ENCODE results near the gene LYPD6B. TPM values are rescaled to one million over a fixed set of nuclear protein-coding genes. Genes with fewer than 3 reads are reported as not detected.

Gene LYPD6B
- total and polyA plus RNA-seq, 2 donors = 0.24 to 1.4 TPM

DNA sequence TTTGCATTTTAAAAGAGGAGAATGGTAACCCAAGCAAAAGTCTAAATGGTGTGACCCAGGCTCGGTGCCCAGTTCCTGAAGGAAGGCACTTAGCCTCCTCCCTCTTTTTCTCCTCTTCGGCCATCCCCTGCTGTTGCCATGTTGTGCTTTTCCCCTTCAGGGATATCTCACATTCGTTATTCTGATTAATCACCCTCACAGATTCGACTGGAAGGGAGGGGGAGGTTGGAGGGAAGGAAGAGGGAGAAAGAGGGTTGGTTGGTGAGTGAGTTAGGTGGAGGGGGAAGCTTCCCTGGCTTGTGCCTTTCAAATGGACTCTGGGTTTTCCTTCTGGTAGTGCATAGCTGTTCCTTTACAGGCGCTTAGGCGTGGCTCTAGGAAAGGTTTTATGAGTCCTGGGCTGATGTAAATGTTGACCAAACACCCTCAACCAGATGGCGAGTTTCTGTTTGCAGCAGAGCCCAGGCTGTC, 39.0 kb upstream of the LYPD6B start:
- 64% methylated on average over 7 of the region's 7 CpGs for WGBS
- peaks cover 0 to 4% of the 10 kb centered on the region in 2 donors for H3K27me3 ChIP-seq (ENCODE audit: control insufficient read depth in 2 of 2, insufficient read depth in 1 of 2, low read length in 1 of 2)

DNA sequence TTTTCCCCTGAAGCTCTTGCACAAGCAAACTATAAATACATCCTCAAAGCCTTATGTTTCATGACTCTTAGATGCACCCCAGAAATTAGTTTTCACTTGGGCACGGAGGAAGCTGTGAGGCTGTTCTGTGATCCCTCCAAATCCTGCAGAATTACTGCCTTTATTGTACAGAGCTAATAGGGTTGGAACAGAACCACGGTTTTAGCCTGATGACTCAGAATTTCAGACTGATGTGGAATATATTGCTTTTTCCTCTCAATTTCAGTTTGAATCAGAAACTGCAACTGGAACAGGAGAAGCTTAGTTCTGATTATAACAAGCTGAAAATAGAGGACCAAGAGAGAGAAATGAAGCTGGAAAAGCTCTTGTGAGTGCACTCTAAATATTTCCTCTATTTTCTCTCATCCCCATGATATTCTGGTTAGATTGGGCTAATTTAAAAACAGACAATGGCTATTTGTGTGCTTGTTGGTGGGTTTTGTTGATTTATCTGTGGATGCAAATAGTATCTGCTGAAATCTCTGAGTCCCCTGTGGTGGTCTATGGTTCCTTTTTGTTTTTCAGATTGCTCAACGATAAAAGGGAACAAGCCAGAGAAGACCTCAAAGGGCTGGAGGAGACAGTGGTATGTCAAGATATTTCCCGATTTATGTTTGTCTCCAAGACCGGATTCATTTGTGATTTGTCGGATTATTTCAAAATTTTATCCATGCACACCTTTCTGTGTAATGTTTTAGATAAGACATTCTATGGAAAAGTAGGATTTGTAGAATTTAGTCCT, 38.2 kb upstream of the LYPD6B start:
- H3K27ac ChIP-seq (ENCODE audit: low read depth in 1 of 2, low read length in 1 of 2) = no peak overlapping the region

More for the DNA sequence above, 39.0 kb upstream of the LYPD6B start:
- Histone ChIP-seq H3K9me3 (ENCODE audit: control insufficient read depth in 2 of 2, insufficient read depth in 1 of 2, low read length in 1 of 2) (no peaks in the 10 kb centered on the region), H3K27ac (ENCODE audit: low read depth in 1 of 2, low read length in 1 of 2) (no peak overlapping the region), H3K4me3 (ENCODE audit: low read length in 2 of 2) (no peak overlapping the region), H3K4me1 (ENCODE audit: control insufficient read depth in 2 of 2, insufficient read depth in 2 of 2, low read length in 2 of 2) (no peaks in the 10 kb centered on the region), H3K36me3 (ENCODE audit: control insufficient read depth in 2 of 2, insufficient read depth in 2 of 2, low read length in 1 of 2) (no peaks in the 10 kb centered on the region)
- DNase-seq (ENCODE audit: low read depth in 6 of 9, low spot score in 9 of 9) = no peak

DNA sequence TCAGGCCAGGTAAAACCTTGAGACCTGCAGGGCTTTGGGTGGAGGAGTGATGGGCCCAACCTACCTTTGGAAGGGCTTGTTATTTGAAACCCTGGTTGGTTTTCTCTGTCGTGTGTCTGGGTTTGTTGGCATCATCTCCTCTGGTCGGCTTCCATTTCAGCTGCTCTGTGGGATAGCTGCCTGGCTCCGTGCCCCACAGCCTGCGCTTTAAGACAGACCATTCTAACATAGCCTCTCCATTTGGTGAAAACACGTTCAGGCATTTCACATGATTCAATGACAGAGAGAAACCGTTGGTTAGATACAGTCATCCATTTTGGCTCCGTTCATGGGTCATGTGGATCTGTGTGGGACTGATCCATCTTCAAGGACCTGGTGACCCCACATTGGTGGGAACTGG, 37.0 kb upstream of the LYPD6B start:
- Histone ChIP-seq H3K4me1 (ENCODE audit: control insufficient read depth in 2 of 2, insufficient read depth in 2 of 2, low read length in 2 of 2) (no peaks in the 10 kb centered on the region), H3K36me3 (ENCODE audit: control insufficient read depth in 2 of 2, insufficient read depth in 2 of 2, low read length in 1 of 2) (no peaks in the 10 kb centered on the region), H3K27ac (ENCODE audit: low read depth in 1 of 2, low read length in 1 of 2) (no peak overlapping the region), H3K4me3 (ENCODE audit: low read length in 2 of 2) (no peak overlapping the region), H3K27me3 (ENCODE audit: control insufficient read depth in 2 of 2, insufficient read depth in 1 of 2, low read length in 1 of 2) (peaks cover 0 to 4% of the 10 kb centered on the region in 2 donors), H3K9me3 (ENCODE audit: control insufficient read depth in 2 of 2, insufficient read depth in 1 of 2, low read length in 1 of 2) (no peaks in the 10 kb centered on the region)
- WGBS = 91% methylated on average over 7 of the region's 7 CpGs
- DNase-seq (ENCODE audit: low read depth in 6 of 9, low spot score in 9 of 9) = no peak

More for the DNA sequence above, 38.2 kb upstream of the LYPD6B start:
- H3K27me3 ChIP-seq (ENCODE audit: control insufficient read depth in 2 of 2, insufficient read depth in 1 of 2, low read length in 1 of 2) = peaks cover 0 to 4% of the 10 kb centered on the region in 2 donors
- 70% methylated on average over 6 of the region's 6 CpGs for WGBS
- no peaks in the 10 kb centered on the region for H3K36me3 ChIP-seq (ENCODE audit: control insufficient read depth in 2 of 2, insufficient read depth in 2 of 2, low read length in 1 of 2)
- H3K4me1 ChIP-seq (ENCODE audit: control insufficient read depth in 2 of 2, insufficient read depth in 2 of 2, low read length in 2 of 2) = no peaks in the 10 kb centered on the region
- H3K4me3 ChIP-seq (ENCODE audit: low read length in 2 of 2) = no peak overlapping the region
- no peaks in the 10 kb centered on the region for H3K9me3 ChIP-seq (ENCODE audit: control insufficient read depth in 2 of 2, insufficient read depth in 1 of 2, low read length in 1 of 2)
- DNase-seq (ENCODE audit: low read depth in 6 of 9, low spot score in 9 of 9) = peak in 1 of 9 donors; percentile 5

DNA sequence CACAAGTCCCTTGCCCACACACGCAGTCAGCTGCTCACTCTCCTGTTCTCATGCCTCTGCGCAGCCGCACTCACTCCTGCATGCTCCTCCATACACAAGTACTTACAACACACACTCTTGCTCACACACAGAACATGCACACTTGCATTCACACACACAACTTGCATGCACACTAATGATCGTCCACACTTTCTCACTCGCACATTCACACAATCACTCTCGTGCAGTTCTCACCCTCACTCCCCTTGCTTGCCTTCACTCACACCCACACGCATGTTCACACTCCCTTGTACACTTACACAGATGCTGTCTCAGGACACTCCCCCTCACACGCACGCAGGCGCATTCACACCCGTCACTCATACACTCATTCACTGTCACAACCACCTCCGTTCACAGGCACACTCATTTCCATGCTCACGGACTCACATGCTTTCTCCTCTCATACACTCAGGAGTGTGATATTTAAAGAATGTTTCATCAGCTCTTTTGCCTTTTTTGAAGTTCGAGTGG, 36.1 kb upstream of the LYPD6B start:
- no peak overlapping the region for H3K27ac ChIP-seq (ENCODE audit: low read depth in 1 of 2, low read length in 1 of 2)
- no peak overlapping the region for H3K4me3 ChIP-seq (ENCODE audit: low read length in 2 of 2)
- no peaks in the 10 kb centered on the region for H3K9me3 ChIP-seq (ENCODE audit: control insufficient read depth in 2 of 2, insufficient read depth in 1 of 2, low read length in 1 of 2)
- H3K27me3 ChIP-seq (ENCODE audit: control insufficient read depth in 2 of 2, insufficient read depth in 1 of 2, low read length in 1 of 2) = peaks cover 0 to 4% of the 10 kb centered on the region in 2 donors
- DNase-seq (ENCODE audit: low read depth in 6 of 9, low spot score in 9 of 9) = no peak
- no peaks in the 10 kb centered on the region for H3K36me3 ChIP-seq (ENCODE audit: control insufficient read depth in 2 of 2, insufficient read depth in 2 of 2, low read length in 1 of 2)
- 97% methylated on average over 14 of the region's 14 CpGs for WGBS
- H3K4me1 ChIP-seq (ENCODE audit: control insufficient read depth in 2 of 2, insufficient read depth in 2 of 2, low read length in 2 of 2) = no peaks in the 10 kb centered on the region

DNA sequence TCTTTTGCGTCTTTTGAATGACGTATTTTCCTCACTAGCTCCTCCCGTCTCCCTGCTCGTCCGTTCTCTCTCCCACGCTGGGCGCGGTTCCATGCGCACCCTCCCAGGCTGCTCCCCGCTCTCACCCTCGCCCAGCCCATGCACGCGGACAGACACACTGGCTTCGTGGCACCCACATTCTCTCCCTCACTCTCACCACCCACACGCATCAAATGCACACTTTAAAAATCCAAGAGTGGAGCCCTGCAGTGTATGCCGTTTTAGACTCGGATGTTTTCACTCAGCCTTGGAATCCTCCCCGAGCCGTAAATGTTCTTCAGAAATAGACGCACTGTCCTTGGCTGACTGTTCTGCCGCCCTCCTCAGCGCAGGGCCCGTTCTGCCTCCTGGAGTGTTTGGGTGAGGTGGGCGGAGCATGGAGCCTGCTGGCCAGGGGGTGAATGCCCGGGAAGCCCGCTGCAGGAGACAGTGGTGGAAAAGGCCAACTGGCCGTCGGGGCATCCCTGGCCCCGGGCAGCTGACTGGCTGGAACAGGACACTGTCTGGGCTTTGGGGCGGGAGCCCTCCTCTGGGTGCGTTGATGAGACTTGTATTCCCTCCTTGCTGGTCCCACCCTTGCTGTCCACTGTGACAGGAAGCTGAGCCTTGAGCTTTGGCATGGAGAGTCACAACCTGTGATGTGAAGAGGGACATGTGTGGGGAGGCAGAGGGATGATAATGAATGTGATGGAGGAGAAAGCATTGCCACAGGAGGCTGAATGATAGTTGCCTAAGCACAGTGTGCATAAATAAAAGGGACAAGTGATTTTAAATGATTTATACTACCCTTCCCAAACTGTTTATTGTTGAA, 35.4 kb upstream of the LYPD6B start:
- H3K27me3 ChIP-seq (ENCODE audit: control insufficient read depth in 2 of 2, insufficient read depth in 1 of 2, low read length in 1 of 2) = peaks cover 0 to 4% of the 10 kb centered on the region in 2 donors
- H3K9me3 ChIP-seq (ENCODE audit: control insufficient read depth in 2 of 2, insufficient read depth in 1 of 2, low read length in 1 of 2) = no peaks in the 10 kb centered on the region
- DNase-seq (ENCODE audit: low read depth in 6 of 9, low spot score in 9 of 9) = no peak
- H3K27ac ChIP-seq (ENCODE audit: low read depth in 1 of 2, low read length in 1 of 2) = no peak overlapping the region
- no peak overlapping the region for H3K4me3 ChIP-seq (ENCODE audit: low read length in 2 of 2)
- WGBS = 97% methylated on average over 31 of the region's 31 CpGs
- no peaks in the 10 kb centered on the region for H3K4me1 ChIP-seq (ENCODE audit: control insufficient read depth in 2 of 2, insufficient read depth in 2 of 2, low read length in 2 of 2)
- no peaks in the 10 kb centered on the region for H3K36me3 ChIP-seq (ENCODE audit: control insufficient read depth in 2 of 2, insufficient read depth in 2 of 2, low read length in 1 of 2)

DNA sequence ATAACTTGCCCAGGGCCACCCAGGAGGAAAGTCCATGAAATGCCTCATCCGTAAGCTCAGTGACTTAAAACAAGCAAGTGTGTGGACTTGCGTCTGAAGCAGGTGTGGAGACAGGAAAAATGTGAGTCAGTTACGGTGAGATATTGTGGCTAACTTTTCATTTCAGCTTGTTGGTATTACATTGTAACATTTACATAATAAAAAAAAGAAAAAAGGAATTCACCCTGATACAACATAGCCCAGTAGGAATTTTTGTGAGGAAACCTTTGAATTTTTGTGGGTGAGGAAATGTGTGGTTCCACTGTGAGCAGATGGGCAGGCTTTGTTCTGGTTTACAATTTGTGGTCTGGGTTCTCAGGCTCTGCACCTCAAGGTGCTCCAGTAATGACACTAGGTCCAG, 33.7 kb upstream of the LYPD6B start:
- Histone ChIP-seq H3K27me3 (ENCODE audit: control insufficient read depth in 2 of 2, insufficient read depth in 1 of 2, low read length in 1 of 2) (no peaks in the 10 kb centered on the region), H3K4me3 (ENCODE audit: low read length in 2 of 2) (no peak overlapping the region), H3K9me3 (ENCODE audit: control insufficient read depth in 2 of 2, insufficient read depth in 1 of 2, low read length in 1 of 2) (no peaks in the 10 kb centered on the region), H3K27ac (ENCODE audit: low read depth in 1 of 2, low read length in 1 of 2) (no peak overlapping the region), H3K36me3 (ENCODE audit: control insufficient read depth in 2 of 2, insufficient read depth in 2 of 2, low read length in 1 of 2) (no peaks in the 10 kb centered on the region), H3K4me1 (ENCODE audit: control insufficient read depth in 2 of 2, insufficient read depth in 2 of 2, low read length in 2 of 2) (no peaks in the 10 kb centered on the region)
- 84% methylated on average over 3 of the region's 3 CpGs for WGBS
- DNase-seq (ENCODE audit: low read depth in 6 of 9, low spot score in 9 of 9) = no peak

DNA sequence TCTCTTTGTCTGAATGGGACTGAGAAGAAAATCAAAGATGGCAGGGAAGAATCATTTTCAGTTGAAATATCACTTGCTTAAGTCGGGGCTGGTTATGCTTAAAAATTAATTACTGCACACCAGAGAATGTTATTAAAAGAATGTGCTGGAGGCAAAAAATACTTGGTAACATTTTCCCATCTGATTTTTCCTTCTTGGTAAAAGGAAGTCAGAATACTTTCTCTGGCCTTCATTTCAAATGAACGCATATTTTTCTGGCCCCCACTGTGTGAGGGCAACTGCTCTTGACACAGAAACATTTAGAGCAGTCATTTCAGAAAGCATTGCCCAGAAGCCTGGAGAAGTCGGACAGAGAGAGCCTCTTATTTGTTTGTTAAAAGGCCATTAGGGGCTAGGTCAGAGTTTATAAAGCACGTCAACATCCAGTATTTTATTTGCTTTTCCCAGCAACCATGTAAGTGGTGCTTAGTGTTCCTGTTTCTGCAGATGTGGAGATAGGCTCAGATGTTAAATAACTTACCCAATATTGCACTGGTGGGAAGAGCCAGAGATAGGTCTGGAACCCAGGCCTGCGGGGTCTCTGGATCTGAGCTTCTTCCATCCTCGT, 32.9 kb upstream of the LYPD6B start:
- Histone ChIP-seq H3K27ac (ENCODE audit: low read depth in 1 of 2, low read length in 1 of 2) (no peak overlapping the region), H3K4me3 (ENCODE audit: low read length in 2 of 2) (no peak overlapping the region), H3K36me3 (ENCODE audit: control insufficient read depth in 2 of 2, insufficient read depth in 2 of 2, low read length in 1 of 2) (no peaks in the 10 kb centered on the region), H3K4me1 (ENCODE audit: control insufficient read depth in 2 of 2, insufficient read depth in 2 of 2, low read length in 2 of 2) (no peaks in the 10 kb centered on the region), H3K9me3 (ENCODE audit: control insufficient read depth in 2 of 2, insufficient read depth in 1 of 2, low read length in 1 of 2) (no peaks in the 10 kb centered on the region), H3K27me3 (ENCODE audit: control insufficient read depth in 2 of 2, insufficient read depth in 1 of 2, low read length in 1 of 2) (no peaks in the 10 kb centered on the region)
- no peak for DNase-seq (ENCODE audit: low read depth in 6 of 9, low spot score in 9 of 9)
- 93% methylated on average over 6 of the region's 6 CpGs for WGBS

DNA sequence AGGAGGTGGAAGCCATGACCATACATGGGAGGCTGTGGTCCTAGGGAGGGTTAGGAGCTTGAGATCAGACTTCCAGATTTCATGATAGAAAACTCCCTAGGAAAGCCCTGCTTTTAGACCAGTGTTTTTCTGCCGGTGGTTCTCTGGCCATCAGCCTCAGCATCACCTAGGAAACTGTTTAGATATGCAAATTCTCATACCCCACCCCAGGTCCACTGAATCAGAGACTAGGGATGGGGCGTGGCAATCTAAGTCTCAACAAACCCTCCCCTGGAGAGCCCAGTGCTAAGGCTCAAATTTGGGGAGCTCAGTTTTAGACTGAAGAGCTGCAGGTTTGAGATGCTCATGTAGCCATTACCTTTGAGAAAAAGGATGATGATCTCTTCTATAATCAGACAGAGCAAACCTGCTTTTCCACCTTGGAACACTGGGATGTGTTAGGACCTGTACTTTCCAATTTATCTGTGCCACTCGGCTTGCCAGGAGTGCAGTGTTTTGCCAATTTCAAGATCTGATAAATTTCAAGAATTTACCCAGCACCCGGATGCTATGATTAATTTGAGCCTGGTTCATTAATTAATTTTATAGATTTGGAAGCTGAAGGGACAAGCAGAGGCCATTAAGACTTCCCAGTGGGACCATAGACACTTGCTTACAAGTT, 31.5 kb upstream of the LYPD6B start:
- no peak overlapping the region for H3K4me3 ChIP-seq (ENCODE audit: low read length in 2 of 2)
- WGBS = 87% methylated on average over 4 of the region's 4 CpGs
- H3K27me3 ChIP-seq (ENCODE audit: control insufficient read depth in 2 of 2, insufficient read depth in 1 of 2, low read length in 1 of 2) = no peaks in the 10 kb centered on the region
- no peaks in the 10 kb centered on the region for H3K36me3 ChIP-seq (ENCODE audit: control insufficient read depth in 2 of 2, insufficient read depth in 2 of 2, low read length in 1 of 2)
- no peak overlapping the region for H3K27ac ChIP-seq (ENCODE audit: low read depth in 1 of 2, low read length in 1 of 2)
- H3K4me1 ChIP-seq (ENCODE audit: control insufficient read depth in 2 of 2, insufficient read depth in 2 of 2, low read length in 2 of 2) = no peaks in the 10 kb centered on the region
- no peaks in the 10 kb centered on the region for H3K9me3 ChIP-seq (ENCODE audit: control insufficient read depth in 2 of 2, insufficient read depth in 1 of 2, low read length in 1 of 2)
- no peak for DNase-seq (ENCODE audit: low read depth in 6 of 9, low spot score in 9 of 9)
